Measurements from ENCODE around the gene FXYD6.

Gene FXYD6

GRCh38 chr11:117792992-117793391 lies 83.5 kb downstream of the FXYD6 start:
- H3K4me3 ChIP-seq (replicated peaks; ENCODE audit: low read depth, low read length) = no peak overlapping the region
- TF ChIP-seq, protein P1, sequence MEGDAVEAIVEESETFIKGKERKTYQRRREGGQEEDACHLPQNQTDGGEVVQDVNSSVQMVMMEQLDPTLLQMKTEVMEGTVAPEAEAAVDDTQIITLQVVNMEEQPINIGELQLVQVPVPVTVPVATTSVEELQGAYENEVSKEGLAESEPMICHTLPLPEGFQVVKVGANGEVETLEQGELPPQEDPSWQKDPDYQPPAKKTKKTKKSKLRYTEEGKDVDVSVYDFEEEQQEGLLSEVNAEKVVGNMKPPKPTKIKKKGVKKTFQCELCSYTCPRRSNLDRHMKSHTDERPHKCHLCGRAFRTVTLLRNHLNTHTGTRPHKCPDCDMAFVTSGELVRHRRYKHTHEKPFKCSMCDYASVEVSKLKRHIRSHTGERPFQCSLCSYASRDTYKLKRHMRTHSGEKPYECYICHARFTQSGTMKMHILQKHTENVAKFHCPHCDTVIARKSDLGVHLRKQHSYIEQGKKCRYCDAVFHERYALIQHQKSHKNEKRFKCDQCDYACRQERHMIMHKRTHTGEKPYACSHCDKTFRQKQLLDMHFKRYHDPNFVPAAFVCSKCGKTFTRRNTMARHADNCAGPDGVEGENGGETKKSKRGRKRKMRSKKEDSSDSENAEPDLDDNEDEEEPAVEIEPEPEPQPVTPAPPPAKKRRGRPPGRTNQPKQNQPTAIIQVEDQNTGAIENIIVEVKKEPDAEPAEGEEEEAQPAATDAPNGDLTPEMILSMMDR (IDR thresholded peaks at IDR 0.05; ENCODE audit: low read length, missing control alignments) = no peak
- no peak for DNase-seq (ENCODE audit: low read depth)

- no peak for DNase-seq (ENCODE audit: low read depth)
- TF ChIP-seq, protein P1 (IDR thresholded peaks at IDR 0.05; ENCODE audit: low read length, missing control alignments) = no peak
Measured at GRCh38 chr11:117792241-117792640, 84.2 kb downstream of the FXYD6 start.

DNA sequence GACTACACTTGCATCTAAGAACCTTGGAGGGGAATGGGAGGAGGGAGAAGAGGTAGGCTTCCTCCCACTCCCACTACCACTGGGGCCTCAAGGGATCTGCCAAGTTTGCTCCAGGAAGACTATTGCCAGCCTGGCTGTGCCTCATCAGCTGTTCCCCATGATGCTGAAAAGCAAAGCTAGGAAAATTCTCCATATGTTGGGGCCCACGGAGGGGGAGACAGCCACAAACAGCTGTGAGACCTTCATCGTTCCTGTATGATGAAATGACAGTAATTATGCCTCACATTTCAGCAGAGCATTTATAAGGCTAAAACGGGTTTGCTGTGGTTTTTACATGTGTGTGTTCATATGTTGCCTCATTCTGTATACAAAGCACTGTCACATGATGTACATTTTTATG lies 86.2 kb downstream of the FXYD6 start:
- H3K4me3 ChIP-seq (replicated peaks; ENCODE audit: low read depth, low read length) = no peak overlapping the region
- DNase-seq (ENCODE audit: low read depth) = no peak
- TF ChIP-seq, protein P1 (IDR thresholded peaks at IDR 0.05; ENCODE audit: low read length, missing control alignments) = no peak

More at GRCh38 chr11:117792241-117792640, 84.2 kb downstream of the FXYD6 start:
- no peak overlapping the region for H3K4me3 ChIP-seq (replicated peaks; ENCODE audit: low read depth, low read length)

DNA sequence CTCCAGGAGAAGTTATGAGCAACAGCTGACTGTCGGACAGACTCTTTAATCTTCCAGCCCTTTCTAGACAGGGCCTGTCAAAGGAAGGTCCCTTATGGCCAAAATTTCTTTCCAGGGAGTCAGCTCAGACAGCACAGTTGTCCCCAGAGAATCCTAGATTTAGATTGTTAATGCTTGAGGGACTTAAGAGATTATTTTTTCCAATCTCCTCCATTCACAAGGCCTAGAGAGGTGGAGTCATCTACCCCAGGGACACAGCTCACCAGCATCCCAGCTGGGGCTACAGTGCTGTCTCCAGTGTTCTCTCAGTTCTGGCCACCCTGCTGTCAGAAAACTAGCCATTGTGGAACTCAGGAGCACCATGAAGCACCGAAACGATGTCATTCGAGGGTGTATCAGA lies 87.2 kb downstream of the FXYD6 start:
- DNase-seq (ENCODE audit: low read depth) = no peak
- no peak overlapping the region for H3K4me3 ChIP-seq (replicated peaks; ENCODE audit: low read depth, low read length)
- TF ChIP-seq, protein P1 (IDR thresholded peaks at IDR 0.05; ENCODE audit: low read length, missing control alignments) = no peak
